Fibroblast of pulmonary artery (primary cell): ENCODE measurements around the gene SCGB3A1.
A peak's percentile ranks its signal among the peaks of the same experiment; 100 is the strongest.

ENCODE experiments used
- DNase-seq: peaks from one replicate; pipeline ENCODE4 v3.0.0-alpha.2; 2010; ENCODE audit warnings: low read depth
- H3K4me3 ChIP-seq: replicated peaks from 2 replicates; pipeline ENCODE4 v1.5.1; 2011; ENCODE audit warnings: low read depth, mild to moderate bottlenecking, control low read depth, low read length, moderate library complexity
- TF ChIP-seq, protein P1 (sequence below): IDR thresholded peaks from 2 replicates; pipeline ENCODE4 v1.5.1; 2011; ENCODE audit warnings: mild to moderate bottlenecking, control low read depth, low read length, inconsistent platforms; ENCODE audit errors: missing control alignments

The SCGB3A1 gene

DNA sequence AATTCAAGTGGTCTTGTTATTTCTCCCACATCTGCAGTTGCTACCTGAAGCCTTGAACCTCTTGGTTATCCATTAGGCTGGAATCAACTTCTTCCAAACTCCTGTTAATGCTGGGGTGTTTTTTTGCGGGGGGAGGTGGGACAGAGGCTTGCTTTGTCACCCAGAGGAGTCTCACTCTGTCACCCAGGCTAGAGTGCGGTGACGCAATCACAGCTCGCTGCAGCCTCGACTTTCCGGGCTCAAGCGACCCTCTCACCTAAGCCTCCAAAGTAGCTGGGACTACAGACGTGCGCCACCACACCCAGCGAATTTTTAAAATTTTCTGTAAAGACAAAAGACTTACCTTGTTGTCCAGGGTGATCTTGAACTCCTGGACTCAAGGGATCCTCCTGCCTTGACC is 4.4 kb downstream of the SCGB3A1 start:
- H3K4me3 ChIP-seq = no peak overlapping the region
- TF ChIP-seq, protein P1, sequence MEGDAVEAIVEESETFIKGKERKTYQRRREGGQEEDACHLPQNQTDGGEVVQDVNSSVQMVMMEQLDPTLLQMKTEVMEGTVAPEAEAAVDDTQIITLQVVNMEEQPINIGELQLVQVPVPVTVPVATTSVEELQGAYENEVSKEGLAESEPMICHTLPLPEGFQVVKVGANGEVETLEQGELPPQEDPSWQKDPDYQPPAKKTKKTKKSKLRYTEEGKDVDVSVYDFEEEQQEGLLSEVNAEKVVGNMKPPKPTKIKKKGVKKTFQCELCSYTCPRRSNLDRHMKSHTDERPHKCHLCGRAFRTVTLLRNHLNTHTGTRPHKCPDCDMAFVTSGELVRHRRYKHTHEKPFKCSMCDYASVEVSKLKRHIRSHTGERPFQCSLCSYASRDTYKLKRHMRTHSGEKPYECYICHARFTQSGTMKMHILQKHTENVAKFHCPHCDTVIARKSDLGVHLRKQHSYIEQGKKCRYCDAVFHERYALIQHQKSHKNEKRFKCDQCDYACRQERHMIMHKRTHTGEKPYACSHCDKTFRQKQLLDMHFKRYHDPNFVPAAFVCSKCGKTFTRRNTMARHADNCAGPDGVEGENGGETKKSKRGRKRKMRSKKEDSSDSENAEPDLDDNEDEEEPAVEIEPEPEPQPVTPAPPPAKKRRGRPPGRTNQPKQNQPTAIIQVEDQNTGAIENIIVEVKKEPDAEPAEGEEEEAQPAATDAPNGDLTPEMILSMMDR = no peak
- DNase-seq = no peak

DNA sequence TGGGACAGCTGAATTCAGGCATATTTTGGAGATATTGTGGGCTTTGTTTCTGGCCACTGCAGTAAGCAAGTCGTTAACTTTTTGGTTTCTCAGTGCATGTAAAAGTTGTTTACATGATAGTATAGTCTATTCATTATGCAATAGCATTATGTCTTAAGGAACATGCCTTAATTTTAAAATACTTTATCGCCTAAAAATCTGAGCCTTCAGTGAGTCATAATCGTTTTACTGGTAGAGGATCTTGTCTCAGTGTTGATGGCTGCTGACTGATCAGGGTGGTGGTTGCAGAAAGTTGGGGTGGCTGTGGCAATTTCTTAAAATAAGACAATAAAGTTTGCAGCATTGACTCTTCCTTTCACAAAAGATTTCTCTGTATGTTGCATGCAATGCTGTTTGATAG is 5.1 kb downstream of the SCGB3A1 start:
- TF ChIP-seq, protein P1 = no peak

DNA sequence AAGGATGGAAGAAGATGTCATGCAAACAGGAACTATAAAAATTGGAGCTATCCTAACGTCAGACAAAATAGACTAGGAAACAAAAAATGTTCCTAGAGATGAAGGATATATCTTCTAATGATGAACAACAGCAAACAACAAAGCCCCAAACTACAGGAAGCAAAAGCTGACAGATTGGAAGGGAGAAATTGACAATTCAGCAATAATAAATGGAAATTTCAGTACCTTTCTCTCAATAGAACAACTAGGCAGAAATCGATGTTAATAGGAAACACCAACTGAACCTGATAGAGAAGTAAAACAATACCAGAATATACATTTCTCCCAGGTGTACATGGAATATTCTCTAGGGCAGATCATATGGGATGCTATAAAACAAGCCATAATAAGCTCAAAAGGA is 7.6 kb downstream of the SCGB3A1 start:
- no peak overlapping the region for H3K4me3 ChIP-seq
- TF ChIP-seq, protein P1 = no peak
- DNase-seq = no peak

More for the DNA sequence above, 5.1 kb downstream of the SCGB3A1 start:
- no peak for DNase-seq
- no peak overlapping the region for H3K4me3 ChIP-seq

DNA sequence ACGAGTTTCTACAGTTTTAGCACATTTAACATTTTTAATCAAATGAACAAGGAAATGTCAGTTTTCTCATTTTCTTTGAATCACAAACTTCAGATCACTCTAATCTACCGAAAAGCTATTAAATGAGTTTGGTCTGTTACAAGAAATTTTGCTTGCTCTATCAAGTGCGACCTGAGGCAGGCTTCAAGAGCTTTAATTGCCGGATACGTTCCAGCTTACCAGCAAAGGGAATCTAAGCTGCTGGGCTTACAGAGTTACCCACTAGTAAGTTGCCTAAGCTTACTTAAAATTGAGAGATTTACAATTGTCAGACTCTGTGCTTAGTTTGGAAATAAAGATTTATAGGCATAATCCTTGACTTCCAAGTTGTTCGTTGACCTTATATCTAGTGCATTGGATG is 10.6 kb downstream of the SCGB3A1 start:
- TF ChIP-seq, protein P1 = no peak
- no peak for DNase-seq

DNA sequence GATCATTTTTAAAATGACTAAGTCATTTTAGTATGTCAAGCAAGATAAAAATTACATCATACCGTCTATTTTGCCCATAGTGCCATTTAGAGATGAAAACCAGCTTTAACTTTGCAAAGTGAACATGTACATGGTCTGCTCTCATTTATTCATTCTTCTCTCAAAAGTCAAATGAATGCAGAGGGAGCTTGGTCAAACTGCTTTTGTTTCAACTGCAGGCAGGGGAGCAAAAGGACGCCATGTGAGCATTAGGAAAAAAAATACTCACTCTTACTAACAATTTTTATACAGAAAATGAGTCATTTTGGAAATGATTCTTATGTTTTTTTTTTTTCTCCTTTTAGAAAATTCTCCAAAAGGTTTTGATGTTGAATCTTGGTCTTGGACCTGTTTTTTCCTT is 15.7 kb downstream of the SCGB3A1 start:
- TF ChIP-seq, protein P1 = no peak
- DNase-seq = peak; percentile 33
- no peak overlapping the region for H3K4me3 ChIP-seq

More for the DNA sequence above, 10.6 kb downstream of the SCGB3A1 start:
- H3K4me3 ChIP-seq = no peak overlapping the region

DNA sequence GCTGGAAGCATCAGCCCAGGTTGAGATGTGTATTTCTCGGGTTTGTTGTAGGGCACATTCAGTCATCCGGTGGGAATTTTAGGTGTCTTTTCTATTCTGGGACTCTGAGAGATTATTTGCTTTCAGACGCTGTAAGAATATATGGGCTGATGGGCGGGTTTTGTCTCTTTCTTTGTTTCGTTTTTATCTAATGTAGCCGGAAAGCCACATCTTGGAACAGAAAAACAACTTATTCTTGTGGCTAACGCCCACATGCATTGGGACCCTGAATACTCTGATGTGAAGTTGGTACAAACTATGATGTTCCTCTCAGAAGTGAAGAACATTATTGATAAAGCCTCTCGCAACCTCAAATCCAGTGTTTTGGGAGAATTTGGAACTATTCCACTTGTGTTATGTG is 22.4 kb downstream of the SCGB3A1 start:
- TF ChIP-seq, protein P1 = no peak
- no peak overlapping the region for H3K4me3 ChIP-seq
- no peak for DNase-seq

DNA sequence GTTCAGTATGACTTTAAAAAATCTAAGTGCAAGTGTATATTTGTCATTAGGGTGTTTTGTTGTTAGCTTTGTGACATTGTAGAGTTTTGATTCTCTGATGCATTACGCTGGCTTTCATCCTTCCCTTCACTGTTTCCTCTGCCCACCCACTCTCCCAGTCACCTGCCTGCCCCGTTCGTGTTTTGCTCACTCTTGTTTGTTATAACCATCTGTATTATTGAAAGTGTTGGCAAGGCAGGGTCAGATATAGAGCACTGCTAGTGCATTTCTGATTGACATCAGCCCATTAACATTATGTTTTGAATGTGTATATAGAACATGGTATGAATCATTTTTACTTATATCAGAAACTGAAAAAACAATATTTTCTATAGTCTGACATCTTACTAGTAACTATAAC is 27.3 kb downstream of the SCGB3A1 start:
- TF ChIP-seq, protein P1 = no peak
- no peak overlapping the region for H3K4me3 ChIP-seq
- DNase-seq = no peak
